ENCODE data around the gene SNCA.
A peak's percentile ranks its signal among the peaks of the same experiment; 100 is the strongest.

SNCA gene

DNA sequence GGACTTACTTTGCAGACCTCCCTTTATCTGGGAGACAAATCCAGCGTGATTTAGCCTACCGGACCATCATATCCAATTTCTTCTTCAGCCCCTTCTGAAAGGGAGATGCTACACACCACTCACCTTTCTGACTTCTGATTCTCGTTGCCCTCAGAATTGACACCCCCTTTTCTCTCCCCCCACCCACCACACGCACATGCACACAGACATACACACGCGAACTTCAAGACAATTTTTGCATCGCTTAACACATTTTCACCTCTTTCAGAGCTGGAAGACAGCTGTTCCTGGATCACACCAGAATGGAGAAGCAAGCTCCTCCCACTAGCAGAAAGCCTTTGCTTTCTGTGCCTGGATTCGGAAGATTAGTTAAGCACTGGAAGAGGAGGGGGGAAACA is 1.0 kb upstream of the SNCA start:
- DNase-seq (ENCODE audit: low read depth), result no peak
- H3K4me3 ChIP-seq (ENCODE audit: low read depth, low read length), result peak overlapping the region; percentile 70
- TF ChIP-seq, protein P1, sequence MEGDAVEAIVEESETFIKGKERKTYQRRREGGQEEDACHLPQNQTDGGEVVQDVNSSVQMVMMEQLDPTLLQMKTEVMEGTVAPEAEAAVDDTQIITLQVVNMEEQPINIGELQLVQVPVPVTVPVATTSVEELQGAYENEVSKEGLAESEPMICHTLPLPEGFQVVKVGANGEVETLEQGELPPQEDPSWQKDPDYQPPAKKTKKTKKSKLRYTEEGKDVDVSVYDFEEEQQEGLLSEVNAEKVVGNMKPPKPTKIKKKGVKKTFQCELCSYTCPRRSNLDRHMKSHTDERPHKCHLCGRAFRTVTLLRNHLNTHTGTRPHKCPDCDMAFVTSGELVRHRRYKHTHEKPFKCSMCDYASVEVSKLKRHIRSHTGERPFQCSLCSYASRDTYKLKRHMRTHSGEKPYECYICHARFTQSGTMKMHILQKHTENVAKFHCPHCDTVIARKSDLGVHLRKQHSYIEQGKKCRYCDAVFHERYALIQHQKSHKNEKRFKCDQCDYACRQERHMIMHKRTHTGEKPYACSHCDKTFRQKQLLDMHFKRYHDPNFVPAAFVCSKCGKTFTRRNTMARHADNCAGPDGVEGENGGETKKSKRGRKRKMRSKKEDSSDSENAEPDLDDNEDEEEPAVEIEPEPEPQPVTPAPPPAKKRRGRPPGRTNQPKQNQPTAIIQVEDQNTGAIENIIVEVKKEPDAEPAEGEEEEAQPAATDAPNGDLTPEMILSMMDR (IDR thresholded peaks at IDR 0.05; ENCODE audit: low read depth, low read length, missing control alignments), result no peak
- in situ Hi-C loops (cut with HindIII; ENCODE audit: low sequenced_read_pairs), result no loop called here

DNA sequence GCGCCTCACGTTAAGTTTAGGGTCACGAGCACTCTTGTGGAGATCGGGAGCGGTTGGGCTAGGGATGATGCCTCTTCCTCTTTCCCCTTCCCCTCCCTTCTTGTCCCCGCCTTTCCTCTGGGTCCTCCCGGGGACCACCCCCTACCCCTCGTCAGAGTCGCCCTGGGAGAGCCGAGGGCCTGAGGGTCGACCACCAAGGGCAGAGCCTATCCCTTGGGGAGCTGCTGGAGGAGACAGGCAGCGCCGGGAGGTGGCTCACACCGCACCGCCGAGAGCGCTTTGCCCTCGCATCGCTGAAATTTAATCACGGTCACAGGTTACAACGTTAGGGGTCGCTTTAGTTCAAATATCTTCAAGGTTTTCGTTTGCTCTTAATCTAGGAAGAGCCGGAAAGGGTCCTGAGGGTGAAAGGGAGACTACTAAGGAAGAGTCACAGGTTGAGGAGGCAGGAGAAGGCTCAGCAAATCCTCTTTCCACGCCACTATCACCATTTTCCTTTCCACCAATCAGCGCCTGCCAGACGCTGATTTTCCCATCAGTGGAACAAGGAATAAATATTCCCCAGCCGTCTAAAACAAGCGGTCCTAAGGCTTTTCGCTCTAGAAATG is 528 bp upstream of the SNCA start:
- in situ Hi-C loops (cut with HindIII; ENCODE audit: low sequenced_read_pairs), result no loop called here
- H3K4me3 ChIP-seq (ENCODE audit: low read depth, low read length), result peak overlapping the region; percentile 70
- no peak for DNase-seq (ENCODE audit: low read depth)
- TF ChIP-seq, protein P1 (IDR thresholded peaks at IDR 0.05; ENCODE audit: low read depth, low read length, missing control alignments), result no peak

DNA sequence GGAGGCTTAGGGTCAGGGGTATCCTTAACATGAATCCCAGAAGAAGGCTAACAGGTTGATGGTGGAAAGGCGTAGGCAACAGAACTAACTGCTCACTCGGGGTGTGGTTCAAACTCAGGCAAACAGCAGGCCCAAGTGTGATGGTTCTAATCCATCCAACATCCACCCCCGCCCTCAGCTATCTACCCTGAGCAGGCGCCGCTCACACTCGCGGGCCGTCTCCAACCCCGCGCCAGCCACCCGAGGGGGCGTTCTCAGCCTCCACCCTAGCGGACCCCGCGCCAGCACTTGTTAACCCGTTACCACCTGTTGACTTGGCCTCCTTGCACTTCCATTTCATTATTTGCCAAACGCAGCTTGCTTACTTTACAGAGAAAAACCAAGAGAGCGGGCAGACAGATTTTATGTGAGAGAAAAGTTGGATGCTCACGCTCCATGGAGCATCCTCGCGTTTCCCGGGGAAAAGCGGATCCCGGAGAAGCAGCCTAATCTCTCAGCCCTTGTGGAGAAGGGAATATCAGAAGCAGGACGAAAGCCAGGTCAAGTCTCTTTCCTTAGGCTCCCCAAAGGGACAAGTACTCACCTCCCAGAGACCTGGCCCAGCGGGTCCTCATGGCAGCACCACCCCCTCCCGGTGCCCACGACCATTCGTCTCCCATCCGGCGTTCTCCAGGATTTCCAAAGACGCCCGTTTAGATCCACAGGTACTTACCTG is 773 bp downstream of the SNCA start:
- in situ Hi-C loops (cut with HindIII; ENCODE audit: low sequenced_read_pairs), result no loop called here
- TF ChIP-seq, protein P1 (IDR thresholded peaks at IDR 0.05; ENCODE audit: low read depth, low read length, missing control alignments), result no peak
- DNase-seq (ENCODE audit: low read depth), result no peak
- H3K4me3 ChIP-seq (ENCODE audit: low read depth, low read length), result peak overlapping the region; percentile 70

DNA sequence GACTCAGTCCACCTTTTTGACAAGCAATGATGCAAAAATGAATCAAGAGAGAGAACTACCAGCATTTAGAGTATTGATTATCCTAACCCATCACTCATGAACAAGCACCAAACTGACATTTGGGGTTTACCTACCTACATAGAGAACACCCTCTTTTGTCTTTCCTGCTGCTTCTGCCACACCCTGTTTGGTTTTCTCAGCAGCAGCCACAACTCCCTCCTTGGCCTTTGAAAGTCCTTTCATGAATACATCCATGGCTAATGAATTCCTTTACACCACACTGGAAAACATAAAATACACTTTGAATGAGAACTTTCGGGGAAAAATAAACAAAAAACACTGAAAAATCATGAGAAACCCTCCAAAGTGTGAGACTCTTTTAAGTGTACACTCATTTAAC is 1.5 kb downstream of the SNCA start:
- peak overlapping the region; percentile 70 for H3K4me3 ChIP-seq (ENCODE audit: low read depth, low read length)
- TF ChIP-seq, protein P1 (IDR thresholded peaks at IDR 0.05; ENCODE audit: low read depth, low read length, missing control alignments), result no peak
- DNase-seq (ENCODE audit: low read depth), result no peak
- in situ Hi-C loops (cut with HindIII; ENCODE audit: low sequenced_read_pairs), result no loop called here

DNA sequence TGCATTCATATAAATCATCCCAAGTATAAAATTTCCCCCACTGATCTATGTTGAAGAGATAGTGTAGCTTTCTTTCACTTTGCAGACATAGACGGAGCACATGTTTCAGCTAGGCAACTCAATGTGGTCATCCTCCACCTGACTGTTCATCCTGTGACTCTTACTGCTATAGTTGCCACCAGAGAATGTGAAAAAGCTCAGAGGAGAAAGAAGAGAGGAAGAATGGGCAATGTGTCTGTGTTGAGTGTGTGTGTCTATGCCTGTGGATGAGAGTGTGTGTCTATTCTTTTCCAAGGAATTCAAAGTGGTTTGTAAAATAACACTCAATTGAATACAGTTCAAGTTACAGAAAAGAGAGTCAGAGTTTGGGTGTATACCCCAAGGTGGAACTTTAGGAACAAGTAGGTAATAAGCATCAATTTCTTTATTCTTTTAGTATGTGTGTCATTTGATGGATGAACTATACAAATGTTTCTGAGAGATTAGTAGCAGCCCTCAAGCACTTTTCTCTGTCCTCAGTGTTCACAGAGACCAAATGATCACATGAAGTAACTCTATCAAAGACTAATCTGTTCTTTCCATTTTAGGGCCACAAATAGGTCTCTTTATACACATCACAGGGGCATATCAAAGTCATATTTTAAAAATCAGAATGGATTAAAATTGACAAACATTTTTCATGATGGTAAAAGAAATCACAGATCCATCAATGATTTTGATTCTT is 2.3 kb downstream of the SNCA start:
- no peak for DNase-seq (ENCODE audit: low read depth)
- no peak overlapping the region for H3K4me3 ChIP-seq (ENCODE audit: low read depth, low read length)
- TF ChIP-seq, protein P1 (IDR thresholded peaks at IDR 0.05; ENCODE audit: low read depth, low read length, missing control alignments), result no peak
- in situ Hi-C loops (cut with HindIII; ENCODE audit: low sequenced_read_pairs), result no loop called here

DNA sequence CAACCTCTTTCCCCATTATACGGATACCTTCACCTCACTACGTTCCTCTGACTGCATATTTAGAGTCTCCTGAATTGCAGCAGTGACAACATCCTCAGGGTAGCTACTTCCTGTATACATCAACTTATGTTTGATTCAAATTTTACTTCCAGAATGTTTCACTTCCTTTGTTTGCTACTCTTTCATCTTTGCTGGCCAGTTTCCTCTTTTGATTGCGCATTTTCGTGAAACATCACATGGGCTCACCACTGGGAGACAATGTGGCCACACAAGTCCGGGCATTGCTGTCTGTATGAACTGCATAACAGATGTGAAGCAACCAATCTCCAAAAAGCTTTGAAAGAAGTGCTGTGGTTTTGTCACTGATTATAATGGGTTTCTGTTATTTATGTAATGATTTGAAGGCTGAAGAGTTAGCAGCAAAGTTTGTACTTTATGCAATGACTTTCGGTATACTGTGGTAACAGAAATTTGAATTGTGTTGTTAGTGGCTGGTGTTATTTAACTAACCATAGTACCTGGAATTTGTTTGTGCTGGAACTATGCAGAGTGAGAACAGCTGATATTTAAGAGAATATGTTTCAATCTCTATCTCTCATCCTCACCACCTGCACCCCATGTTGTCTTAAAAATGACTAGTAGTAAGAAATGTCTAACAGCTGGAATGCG is 7.4 kb downstream of the SNCA start:
- H3K4me3 ChIP-seq (ENCODE audit: low read depth, low read length), result no peak overlapping the region
- in situ Hi-C loops (cut with HindIII; ENCODE audit: low sequenced_read_pairs), result no loop called here
- DNase-seq (ENCODE audit: low read depth), result no peak
- TF ChIP-seq, protein P1 (IDR thresholded peaks at IDR 0.05; ENCODE audit: low read depth, low read length, missing control alignments), result no peak

Measured in astrocyte of the cerebellum (primary cell).